GM19455 (cell line): ENCODE results near the gene ITGB8.

Experiments used
- ATAC-seq: cut with Tn5 transposase; IDR thresholded peaks from one replicate; pipeline ENCODE4 v1.9.1; 2021; ENCODE audit not compliant: unreplicated experiment

ITGB8 gene

GRCh38 chr7:20458521-20458920 lies 127.8 kb downstream of the ITGB8 start:
- no peak for ATAC-seq

- no peak for ATAC-seq
Measured at GRCh38 chr7:20459419-20459818, 128.7 kb downstream of the ITGB8 start.

GRCh38 chr7:20464891-20465290 lies 134.2 kb downstream of the ITGB8 start:
- ATAC-seq: no peak
